ENCODE results near the gene CNN2. TPM values are rescaled to one million over a fixed set of nuclear protein-coding genes. Genes with fewer than 3 reads are reported as not detected.

The CNN2 gene
- total and polyA plus RNA-seq, 2 of the 13 experiments (the other 11 are each of a cell fraction or from before 2014, with no cell fraction given), result 63.6 to 70.0 TPM

GRCh38 chr19:1028062-1028926 is 1.9 kb downstream of the CNN2 start (continued):
- TF ChIP-seq, protein P1, sequence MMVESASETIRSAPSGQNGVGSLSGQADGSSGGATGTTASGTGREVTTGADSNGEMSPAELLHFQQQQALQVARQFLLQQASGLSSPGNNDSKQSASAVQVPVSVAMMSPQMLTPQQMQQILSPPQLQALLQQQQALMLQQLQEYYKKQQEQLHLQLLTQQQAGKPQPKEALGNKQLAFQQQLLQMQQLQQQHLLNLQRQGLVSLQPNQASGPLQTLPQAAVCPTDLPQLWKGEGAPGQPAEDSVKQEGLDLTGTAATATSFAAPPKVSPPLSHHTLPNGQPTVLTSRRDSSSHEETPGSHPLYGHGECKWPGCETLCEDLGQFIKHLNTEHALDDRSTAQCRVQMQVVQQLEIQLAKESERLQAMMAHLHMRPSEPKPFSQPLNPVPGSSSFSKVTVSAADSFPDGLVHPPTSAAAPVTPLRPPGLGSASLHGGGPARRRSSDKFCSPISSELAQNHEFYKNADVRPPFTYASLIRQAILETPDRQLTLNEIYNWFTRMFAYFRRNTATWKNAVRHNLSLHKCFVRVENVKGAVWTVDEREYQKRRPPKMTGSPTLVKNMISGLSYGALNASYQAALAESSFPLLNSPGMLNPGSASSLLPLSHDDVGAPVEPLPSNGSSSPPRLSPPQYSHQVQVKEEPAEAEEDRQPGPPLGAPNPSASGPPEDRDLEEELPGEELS (CRISPR knock-in tag; IDR thresholded peaks at IDR 0.05), result 0 out of 2 replicates have a peak, but pooled peaks have one; percentile 10
- TF ChIP-seq BCL6 (CRISPR knock-in tag; IDR thresholded peaks at IDR 0.05) (0 out of 2 replicates have a peak, but pooled peaks have one; percentile 4), ZNF646 (CRISPR knock-in tag; IDR thresholded peaks at IDR 0.05) (no peak), ZKSCAN1 (IDR thresholded peaks at IDR 0.05; ENCODE audit: low read length) (no peak), TAF1 (CRISPR knock-in tag; IDR thresholded peaks at IDR 0.05) (peak; percentile 40), MED8 (CRISPR knock-in tag; IDR thresholded peaks at IDR 0.05; ENCODE audit: insufficient replicate concordance) (no peak), ZNF296 (CRISPR knock-in tag; conservative IDR thresholded peaks at IDR 0.05) (no peak), TBX3 (IDR thresholded peaks at IDR 0.05; ENCODE audit: borderline replicate concordance) (no peak), NR2F6 (IDR thresholded peaks at IDR 0.05) (no peak), NR2F6 (CRISPR knock-in tag; IDR thresholded peaks at IDR 0.05) (0 out of 2 replicates have a peak, but pooled peaks have one; percentile 37), FOXC1 (CRISPR knock-in tag; IDR thresholded peaks at IDR 0.05; ENCODE audit: borderline replicate concordance) (no peak), ZBTB7A (CRISPR knock-in tag; IDR thresholded peaks at IDR 0.05) (peak; percentile 64; the same call in 1 of the 2 replicates), HIVEP1 (CRISPR knock-in tag; IDR thresholded peaks at IDR 0.05) (0 out of 2 replicates have a peak, but pooled peaks have one; percentile 23), ZFY (CRISPR knock-in tag; IDR thresholded peaks at IDR 0.05) (peak; percentile 58), SP4 (CRISPR knock-in tag; IDR thresholded peaks at IDR 0.05) (peak; percentile 34; the same call in 1 of the 2 replicates), DMAP1 (CRISPR knock-in tag; IDR thresholded peaks at IDR 0.05) (peak; percentile 45; the same call in 1 of the 2 replicates), RARA (CRISPR knock-in tag; IDR thresholded peaks at IDR 0.05) (0 out of 2 replicates have a peak, but pooled peaks have one; percentile 15), MXD1 (CRISPR knock-in tag; IDR thresholded peaks at IDR 0.05) (peak; percentile 12; the same call in 1 of the 2 replicates), YEATS4 (CRISPR knock-in tag; IDR thresholded peaks at IDR 0.05; ENCODE audit: borderline replicate concordance) (peak; percentile 23; the same call in 1 of the 2 replicates), NFRKB (IDR thresholded peaks at IDR 0.05) (no peak), PLRG1 (conservative IDR thresholded peaks at IDR 0.05) (no peak)
- TF ChIP-seq, protein P2, sequence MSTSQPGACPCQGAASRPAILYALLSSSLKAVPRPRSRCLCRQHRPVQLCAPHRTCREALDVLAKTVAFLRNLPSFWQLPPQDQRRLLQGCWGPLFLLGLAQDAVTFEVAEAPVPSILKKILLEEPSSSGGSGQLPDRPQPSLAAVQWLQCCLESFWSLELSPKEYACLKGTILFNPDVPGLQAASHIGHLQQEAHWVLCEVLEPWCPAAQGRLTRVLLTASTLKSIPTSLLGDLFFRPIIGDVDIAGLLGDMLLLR (CRISPR knock-in tag; IDR thresholded peaks at IDR 0.05), result 0 out of 2 replicates have a peak, but pooled peaks have one; percentile 33

Data from HepG2 (cell line).